C1 segment of cervical spinal cord (tissue), 14 donors: ENCODE measurements around the gene BCL2.

Experiments
- DNase-seq, 14 donors: peaks; one replicate each; lab custom pipeline; 2025; lab: John Stamatoyannopoulos, UW

Gene BCL2

DNA sequence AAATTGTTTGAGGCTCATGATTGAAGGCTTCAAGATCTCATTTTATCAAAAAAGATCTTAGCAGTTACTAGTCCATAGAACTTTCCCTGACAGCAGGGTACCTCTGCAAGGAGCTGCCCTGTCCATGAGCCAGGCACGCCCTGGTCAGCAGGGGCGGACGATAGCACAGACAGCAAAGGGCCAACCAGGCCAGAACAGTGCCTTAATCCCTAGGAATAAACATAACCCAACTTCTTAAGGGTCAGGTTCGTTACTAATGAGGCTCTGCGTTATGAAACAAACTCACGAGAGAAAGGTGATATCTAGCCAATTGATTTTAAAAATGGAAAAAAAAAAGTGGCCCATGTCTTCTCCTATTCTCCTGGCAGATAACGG is 59.2 kb downstream of the BCL2 start:
- DNase-seq: no peak

DNA sequence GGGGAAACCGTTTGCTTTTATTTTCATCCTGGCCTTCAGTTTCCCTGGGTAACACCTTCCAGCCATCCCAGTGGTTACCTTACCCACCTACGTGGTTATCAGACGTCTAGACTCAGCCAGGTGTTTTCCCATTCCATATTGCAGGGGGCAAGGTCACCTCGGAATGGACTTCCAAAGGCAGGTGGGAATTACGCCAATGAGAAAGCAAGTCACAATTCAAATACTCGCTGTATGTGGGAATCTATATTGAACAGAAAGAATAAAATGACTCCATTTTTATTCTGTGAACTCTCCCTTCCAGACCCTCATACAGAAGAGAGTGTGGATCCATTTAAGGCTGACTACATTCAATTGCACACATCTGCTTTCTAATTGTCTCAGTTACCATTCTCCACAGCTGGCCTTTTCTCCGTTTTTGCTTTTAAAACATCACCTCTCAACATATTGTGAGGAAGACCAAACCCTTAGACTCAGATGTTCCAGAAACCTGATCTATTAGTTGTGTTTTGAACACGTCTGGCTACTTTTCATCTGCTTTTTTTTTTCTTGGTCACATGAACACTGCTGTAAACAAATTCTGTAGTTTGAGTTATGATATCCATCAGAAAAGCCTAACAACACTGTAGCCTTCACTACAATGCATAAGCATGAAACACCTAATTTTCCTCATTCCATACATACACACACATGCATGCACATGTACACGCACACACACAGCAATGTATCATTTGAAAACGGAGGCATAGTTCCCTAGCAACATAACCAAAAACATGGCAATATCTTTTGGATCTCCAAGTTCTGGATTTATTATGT is 59.8 kb downstream of the BCL2 start:
- no peak for DNase-seq

DNA sequence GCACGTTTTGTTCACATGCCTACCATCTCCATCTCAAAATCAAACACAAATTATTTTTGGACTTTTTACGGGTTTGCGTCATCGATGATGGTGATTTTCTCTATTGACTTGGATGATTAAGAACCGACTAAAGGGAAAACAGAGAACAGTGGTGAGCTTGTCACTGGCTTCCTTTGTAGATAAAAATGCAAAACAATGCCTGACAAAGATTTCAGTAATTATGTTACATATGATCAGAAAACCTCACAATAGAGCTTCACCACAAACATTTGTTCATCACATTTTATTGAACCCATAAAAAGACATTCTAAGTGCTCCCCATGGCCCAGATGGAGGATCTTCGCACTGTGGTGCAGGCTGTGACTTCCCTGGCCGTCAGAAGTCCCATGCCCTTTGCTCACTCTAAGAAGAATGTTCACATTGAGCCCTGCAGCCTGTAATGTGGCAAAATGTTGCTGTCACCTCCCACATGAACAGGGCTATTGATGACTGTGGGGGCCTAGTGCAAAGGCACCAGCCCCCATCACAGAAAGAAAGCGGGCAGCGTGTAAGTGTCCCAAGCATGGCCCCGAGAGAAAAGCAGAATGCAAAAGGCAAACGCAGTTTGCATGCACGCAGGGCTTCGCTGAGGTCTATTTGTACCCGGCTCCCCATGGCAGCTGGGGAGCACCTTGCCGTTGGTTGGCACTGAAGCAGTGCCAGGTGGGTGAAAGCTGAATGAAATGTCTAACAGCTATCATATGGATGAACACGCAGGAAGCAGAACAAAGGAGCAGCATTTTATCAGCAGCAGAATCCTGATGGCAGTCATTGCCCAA is 60.6 kb downstream of the BCL2 start:
- peak in 5 of 14 donors; percentile 35 to 65 (median 40) for DNase-seq

DNA sequence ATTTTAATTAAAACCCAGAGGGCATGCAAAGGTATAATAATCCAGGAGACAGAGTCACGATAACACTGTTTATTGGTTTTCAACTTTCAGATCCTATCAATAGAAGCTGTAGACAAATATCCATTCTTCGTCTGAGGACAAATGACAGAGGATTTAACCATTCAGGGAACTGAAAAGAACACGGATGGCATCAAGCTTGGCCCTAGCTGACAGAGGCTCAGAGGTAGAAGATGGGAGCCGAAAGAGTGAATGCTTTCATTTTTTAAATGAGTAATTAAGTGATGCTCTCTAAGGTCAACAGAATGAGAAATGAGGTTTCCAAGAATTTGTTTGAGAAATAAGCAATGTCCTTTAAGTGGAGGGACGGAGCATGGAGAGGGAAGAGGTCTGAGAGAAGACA is 62.1 kb downstream of the BCL2 start:
- DNase-seq: no peak

DNA sequence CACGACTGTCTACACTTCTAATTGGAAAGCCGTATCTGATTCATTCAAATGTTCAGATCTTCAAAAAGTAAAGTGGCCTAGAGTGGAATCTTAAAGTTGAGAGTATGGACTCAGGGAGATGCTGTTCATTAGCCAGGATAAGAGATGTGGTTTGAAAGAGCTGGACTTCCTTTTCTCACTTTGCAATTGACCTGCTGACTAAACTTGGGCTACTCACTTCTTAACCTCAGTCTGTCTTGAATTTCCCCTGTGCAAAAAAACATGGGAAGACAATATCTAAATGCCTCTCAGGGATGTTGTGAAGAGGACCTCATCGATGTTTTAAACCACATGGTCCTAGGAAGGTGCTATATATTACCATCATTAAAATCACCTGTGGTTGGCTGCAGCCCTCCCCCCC is 64.1 kb downstream of the BCL2 start:
- DNase-seq: no peak

DNA sequence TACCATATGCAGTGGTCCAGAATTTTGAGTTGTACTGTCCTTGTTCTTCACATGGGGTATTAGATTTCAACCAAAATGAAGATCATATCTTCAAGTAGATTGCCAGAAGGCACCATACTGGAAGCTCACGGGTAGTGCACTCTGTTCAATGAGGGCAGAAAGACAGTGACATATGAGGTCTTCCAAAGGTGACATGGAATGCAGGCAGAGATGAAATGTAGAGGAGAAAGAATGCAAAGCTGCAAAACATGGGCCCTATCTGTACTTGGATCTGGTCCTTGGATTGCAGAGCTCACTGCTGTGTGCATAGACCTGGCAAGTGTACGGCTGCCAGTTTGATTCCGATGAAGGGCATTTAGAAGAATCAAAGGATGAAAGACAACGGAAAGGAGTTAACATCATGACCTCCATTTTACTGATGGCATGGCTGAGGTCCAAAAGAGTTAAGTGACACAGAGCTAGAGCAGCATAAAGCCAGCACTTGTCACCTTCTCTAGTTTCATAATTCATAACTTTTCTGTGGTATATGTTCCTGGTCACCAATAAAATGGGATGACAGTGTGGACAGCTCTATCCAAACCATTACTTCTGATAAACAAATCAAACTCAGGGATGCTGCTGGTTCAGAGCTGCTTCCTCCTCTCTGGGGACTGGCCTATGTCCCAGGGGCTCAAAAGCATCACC is 64.7 kb downstream of the BCL2 start:
- no peak for DNase-seq

DNA sequence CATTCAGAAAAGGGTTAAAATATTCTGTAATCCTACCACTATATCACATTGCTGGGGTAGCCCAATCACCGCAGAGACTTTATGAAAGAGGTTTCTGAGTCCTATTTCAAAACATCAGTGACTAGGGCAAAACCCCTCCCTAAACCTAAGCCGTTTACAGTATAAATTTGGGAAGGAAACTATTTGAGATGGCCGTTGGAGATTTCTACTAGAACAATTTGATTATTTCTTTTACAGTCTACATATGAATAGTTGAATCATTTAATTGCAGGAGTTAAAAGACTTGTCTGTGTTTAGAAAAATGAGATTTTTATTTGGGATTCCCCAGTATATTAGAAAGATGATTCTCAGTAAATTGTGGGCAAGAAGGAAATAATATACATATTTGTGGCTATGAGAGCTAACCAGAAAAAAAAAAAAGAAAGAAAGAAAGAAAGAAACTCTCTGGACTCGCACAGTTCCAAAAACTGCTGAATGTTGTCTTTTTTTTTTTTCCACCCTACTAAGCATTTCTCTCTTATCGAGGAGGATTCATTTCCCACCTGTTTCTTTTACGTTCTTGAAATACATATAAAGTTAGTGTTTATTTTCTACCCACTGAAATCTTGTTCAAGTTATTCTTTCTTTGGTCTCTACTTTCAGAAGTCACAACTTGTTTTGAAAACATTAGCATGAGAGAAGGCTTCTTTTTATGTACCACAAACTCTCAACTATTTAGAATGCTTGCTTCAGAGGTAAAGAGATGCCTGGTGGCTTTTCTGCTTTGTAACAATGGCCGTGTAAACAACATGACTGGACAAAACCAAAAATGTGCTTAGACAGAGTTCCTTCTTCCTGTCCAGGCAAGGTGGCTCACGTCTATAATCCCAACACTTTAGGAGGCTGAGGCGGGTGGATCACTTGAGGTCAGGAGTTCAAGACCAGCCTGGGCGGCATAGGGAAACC is 65.9 kb downstream of the BCL2 start:
- DNase-seq: no peak

DNA sequence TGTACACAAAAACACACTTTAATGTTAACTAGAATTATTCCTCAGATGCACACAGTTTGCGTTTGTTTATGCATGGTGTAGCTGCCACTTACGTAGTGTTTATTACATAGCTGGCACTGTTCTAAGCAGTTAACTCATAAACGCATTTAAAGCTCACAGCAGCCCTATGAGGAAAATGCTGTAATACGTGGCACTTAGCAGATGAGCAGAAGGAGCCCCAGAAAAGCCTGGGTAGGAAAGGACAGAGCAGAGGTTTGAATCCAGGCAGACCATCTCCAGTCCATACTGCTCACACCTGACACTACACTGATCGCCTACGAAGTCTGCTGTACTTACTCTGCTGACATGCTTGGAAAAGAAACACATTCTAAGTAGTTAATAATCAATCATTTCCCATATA is 66.6 kb downstream of the BCL2 start:
- no peak for DNase-seq

DNA sequence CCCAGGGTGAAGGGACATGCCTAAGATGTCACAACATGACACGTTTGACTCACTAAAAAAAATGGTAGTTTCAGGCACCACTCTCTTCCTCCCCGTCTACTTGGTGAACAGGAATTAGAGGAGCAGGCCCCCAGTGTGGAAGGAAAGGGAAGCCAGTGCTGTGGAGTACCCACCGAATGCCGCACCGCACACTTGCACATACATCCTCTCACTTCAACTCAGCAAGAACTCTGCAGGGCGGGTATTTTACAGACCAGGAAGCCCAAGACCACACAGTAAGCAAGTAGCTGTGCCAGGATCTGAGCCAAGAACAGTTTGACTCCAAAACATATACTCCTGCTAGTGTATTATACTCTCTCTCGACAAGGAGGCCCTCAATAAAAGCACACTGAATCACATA is 69.8 kb downstream of the BCL2 start:
- peak in 1 of 14 donors; percentile 9 for DNase-seq

DNA sequence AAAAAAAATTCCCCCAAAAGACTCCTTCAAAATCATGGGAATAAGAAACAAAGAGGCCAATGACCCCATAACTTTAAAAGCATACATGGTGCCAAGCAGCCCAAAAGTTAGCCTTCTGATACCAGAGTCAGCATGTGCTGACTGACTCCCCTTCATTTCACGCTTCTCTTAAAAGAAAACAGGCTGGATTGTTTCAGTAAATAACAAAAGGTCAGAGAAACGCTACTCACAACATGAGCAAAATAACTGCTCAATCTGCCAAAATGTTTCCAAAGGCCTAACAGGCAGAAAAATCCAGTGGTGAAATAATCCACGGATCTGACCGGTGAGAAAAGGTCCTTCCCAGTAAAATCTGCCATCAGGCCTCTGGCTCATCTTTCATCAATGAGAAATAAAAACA is 71.6 kb downstream of the BCL2 start:
- DNase-seq: no peak

DNA sequence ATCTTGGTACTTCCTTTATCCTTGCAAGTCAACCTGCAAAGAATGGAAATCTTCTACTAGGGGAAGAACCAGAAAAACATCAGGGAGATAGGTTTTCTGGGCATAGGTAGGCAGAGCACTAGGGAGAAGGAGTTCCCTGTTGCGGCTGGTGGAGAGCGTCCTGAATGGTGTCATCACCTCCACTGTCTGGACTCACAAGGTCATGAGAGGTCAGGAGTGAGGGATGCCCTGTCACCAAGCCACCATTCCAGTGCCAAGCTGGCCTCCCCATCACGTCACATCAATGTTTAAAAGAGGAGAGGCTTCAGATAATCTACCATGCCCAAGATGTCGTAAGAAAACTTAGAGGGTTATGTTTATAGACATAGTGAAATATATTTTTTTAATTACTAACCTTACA is 72.1 kb downstream of the BCL2 start:
- DNase-seq: no peak

DNA sequence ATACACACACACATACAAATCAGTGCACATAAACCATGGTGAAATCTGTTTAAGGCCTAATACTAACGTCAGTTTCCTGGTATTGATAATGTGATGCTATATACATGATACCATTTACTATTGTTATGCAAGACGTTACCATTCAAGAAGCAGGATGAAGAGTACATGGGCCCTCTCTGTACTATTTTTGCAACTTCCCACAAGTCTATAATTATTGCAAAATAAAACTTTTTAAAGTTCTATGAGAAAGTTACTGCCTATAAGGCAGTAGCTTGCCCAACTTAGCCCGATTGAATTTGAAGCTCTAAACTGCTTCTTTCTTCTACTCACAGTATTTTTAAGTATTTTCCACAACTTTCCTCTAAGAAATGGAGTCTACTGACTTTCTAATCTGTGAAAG is 74.0 kb downstream of the BCL2 start:
- no peak for DNase-seq

DNA sequence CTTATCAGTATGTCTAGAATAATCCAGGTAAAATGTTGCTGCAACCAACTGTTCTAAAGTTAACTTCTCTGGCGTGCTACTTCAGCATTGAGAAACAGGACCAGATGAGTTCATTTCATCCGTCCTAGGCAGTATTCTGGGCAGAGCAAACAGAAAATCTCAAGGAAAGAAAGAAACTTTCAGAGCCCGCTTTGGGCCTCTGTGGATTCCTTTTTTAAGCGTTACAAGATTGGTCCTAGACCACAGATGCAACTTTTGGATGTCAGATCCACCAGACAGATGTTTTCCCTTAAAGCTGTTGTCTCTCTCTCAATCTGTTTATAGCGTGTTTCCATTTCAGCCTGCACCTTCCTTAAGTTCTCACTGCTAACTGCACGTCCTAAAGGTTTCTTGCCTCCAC is 75.0 kb downstream of the BCL2 start:
- no peak for DNase-seq

DNA sequence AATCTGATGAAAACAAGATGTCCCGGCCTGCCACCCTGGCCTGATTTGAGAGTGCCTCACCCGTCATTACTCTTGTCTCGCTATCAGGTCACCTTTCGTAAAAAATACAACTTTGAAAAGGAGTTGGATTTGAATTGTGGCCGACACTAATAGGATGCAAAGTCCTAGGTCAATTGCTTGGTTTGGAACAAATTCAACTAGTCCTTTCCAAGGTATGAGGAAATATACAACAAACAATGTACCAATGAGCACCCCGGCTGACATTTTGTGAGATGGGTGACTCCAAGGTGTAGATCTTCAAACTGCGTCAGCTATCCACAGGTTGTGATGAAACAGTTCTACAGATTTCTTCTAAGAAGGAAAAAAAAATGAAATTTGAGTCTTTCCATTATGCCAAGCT is 77.8 kb downstream of the BCL2 start:
- DNase-seq: no peak

DNA sequence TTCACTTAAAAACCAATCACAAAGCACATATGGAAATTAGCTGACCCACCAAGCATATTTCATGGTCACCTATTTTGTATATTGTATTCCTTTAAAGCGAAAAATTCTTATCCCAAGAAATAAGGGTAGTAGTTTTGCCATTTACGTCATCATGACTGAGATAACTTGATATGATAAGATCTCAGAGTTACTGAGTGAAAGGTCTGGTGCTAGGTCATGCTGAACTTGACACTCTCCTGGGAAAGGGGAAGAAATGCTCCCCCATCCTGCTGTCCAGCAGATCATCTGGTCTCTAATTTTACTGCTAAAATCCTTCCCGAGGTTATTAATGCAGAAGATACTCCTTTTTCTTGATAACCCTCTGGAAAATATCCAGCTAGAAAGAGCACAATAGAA is 78.3 kb downstream of the BCL2 start:
- no peak for DNase-seq

DNA sequence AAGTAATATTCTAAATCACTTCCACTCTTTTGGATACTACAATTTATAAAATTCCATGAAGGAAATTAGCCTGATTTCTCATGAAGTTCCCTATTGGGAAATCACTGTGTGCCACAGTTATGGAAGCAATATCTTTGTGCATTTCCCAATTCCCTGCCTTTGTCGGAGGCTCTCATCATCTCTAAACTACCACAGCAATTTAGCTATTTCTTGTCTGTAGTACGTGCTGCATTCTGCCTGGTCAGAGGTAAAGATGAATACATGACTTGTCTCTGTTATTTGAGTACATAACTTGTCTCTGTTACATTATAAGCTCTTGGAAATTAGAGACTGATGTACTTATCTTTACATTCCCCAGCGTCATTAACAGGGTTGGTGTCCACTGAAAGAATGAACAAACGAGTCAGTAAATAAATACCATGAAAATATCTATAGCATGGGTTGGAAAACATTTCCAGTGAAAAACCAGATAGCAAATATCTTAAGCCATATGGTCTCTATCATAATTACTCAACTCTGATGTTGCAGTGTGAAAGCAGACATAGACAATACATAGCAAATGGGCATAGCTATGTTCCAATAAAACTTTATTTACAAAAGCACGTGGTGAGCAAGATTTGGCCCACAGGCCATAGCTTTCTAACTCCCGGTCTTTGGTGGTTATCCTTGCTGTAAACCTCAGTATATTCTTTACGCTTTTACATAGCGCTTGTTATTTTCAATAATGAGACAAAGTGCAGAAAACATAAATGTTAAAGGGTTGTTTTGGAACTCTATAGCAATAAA is 78.8 kb downstream of the BCL2 start:
- no peak for DNase-seq

DNA sequence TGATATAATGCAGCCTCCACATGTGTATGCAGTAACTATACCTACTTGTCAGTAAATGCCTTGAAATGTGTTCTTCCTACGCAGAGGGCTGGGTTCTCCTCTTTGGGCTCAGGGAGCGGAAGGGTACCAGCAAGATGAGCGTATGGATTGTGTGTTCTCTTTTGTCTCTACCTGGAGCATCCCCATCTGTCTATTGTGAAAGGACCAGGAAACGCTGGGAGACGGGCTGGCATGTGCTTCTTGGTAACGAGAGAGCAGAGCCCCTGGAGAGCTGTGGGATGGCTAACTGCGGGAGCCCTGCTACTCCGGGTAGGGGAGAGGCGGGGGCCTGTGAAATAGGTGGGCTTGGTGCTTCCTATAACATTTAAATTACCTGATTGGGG is 80.9 kb downstream of the BCL2 start:
- DNase-seq: no peak

DNA sequence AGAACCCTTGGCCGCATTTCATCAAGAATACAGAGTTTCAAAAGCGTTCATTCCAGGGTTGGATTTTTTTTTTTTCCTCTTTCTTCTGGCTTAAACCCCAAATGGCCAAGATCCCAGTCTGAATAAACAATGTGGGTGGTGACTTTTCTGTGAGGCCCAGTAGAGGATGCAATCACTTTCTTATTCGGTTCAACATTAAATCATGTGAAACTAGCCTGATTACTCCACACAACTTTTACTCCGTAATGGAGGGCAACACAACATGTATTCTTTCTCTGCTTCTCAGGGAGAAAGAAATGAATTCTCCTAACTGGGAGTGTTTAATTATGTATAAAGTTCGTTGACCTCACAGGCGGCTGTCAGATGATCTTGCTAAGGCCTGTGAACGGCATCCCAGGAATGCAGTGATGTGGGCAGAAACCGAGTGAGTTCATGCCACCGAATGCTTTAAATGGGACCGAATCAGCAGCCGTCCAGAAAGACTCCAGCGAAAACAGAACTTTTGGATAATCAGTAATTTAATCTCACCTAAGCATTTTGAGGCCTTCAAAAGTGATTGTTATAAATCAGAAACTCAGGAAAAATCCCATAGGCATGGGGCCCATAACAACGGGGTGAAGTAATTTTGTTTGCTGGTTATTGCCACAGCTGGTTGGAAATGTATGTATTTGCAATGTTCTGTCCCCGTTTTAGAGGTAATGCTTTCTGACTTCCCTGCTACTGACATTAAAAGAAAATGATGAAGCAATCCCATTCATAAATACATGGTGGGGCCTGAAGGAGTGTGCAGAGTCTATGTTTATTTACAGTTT is 81.5 kb downstream of the BCL2 start:
- peak in 4 of 14 donors; percentile 5 to 44 (median 28) for DNase-seq

DNA sequence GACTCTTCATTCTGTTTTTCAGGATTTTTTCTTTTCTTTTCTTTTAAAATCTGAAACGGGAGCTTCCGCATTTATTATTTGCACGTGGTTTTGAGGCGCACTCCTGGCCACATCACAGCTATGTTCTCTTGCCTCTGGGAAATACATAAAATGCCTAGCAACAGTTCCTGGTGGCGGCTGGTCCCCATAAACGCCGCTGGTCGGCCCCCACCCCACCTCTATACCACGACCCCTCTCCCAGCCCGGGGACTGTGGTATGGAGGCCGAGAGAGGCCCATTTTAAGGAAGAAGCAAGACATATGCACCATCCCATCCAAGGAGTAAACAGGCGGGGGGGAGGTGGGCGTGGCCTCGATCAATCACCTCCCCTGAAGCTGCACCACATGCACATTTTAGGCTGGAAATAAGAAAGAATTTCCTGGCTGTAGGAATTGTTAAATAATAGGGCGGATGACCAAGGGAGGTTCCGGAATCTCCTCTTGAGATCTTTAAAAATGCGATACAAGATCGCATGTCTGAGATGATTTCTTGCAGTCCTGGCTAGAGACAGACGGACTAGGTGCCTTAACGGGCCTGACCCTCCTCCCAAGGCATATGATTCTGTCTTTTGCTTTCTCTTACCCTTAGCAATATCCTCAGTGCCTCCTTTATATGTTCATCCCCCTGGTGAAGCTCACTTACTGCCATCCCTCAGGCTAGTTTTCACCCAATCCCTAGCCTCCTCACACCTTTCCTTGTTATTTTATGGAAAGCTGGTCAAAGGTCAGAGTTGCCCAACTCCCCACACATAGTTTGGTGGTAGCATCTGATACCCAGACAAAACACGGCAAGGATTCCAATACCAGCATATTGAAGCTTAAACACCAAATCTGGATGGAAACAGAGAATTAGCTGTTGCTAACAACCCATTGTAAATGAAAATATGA is 82.4 kb downstream of the BCL2 start:
- peak in 2 of 14 donors; percentile 21 to 34 for DNase-seq
